ENCODE data around the gene EPN2. TPM values are rescaled to one million over a fixed set of nuclear protein-coding genes. Genes with fewer than 3 reads are reported as not detected.

EPN2 gene
- total and polyA plus RNA-seq, 10 of the 15 experiments (the other 5 are each of a cell fraction or from before 2014, with no cell fraction given): 0.26 to 8.4 (median 4.7) TPM

GRCh38 chr17:19329136-19329535 lies 92.0 kb downstream of the EPN2 start:
- Histone ChIP-seq H2AFZ (ENCODE audit: control insufficient read depth, low read depth, low read length) (no peak overlapping the region), H3K9me3 (replicated peaks; ENCODE audit: control insufficient read depth, insufficient read depth, low read length) (no peaks in the 10 kb centered on the region), H3K36me3 (ENCODE audit: control insufficient read depth in 2 of 2, insufficient read depth in 2 of 2, low read length in 1 of 2) (no peaks in the 10 kb centered on the region), H3K79me2 (ENCODE audit: control insufficient read depth, insufficient read depth, low read length) (no peaks in the 10 kb centered on the region), H3K4me1 (ENCODE audit: control insufficient read depth, insufficient read depth, low read length) (peaks cover 5% of the 10 kb centered on the region), H3K27me3 (replicated peaks in 1 of 2; ENCODE audit: control insufficient read depth in 2 of 2, insufficient read depth in 2 of 2, low read length in 1 of 2) (no peaks in the 10 kb centered on the region; a peak in 2 of 4 replicates), H3K9ac (ENCODE audit: control insufficient read depth, insufficient read depth, low read length) (no peak overlapping the region), H3K27ac (ENCODE audit: control insufficient read depth, insufficient read depth) (no peak overlapping the region), H3K4me3 (no peak overlapping the region), H3K4me2 (ENCODE audit: control insufficient read depth, insufficient read depth) (no peak overlapping the region), H4K20me1 (ENCODE audit: control insufficient read depth, insufficient read depth) (no peaks in the 10 kb centered on the region)
- intact Hi-C loops (cut with micrococcal nuclease; ENCODE audit: unreplicated experiment): no loop called here
- DNase-seq (ENCODE audit: low read depth, low spot score) (no peak), FAIRE-seq (no peak), ATAC-seq (no peak)
- ChIA-PET SMC1A (ENCODE audit: uncharacterized antibody, unreplicated experiment) (no interaction called here), RAD21 (ENCODE audit: unreplicated experiment) (no interaction called here), POLR2A (no interaction called here), CTCF (interaction anchor here (1.2 kb wide), 1 partner anchor 23 kb away, joined by 3 read pairs; no protein-coding TSS in a partner anchor)
- BruUV-seq (replicated peaks): no TSS peak
- TF ChIP-seq GABPA (IDR thresholded peaks at IDR 0.05; ENCODE audit: low read depth) (no peak), DPF2 (IDR thresholded peaks at IDR 0.05) (no peak), SREBF1 (IDR thresholded peaks at IDR 0.05; ENCODE audit: low read length) (no peak), BACH1 (IDR thresholded peaks at IDR 0.05; ENCODE audit: borderline replicate concordance) (no peak), RBBP5 (conservative IDR thresholded peaks at IDR 0.05) (no peak), MEF2B (IDR thresholded peaks at IDR 0.05; ENCODE audit: partially characterized antibody, poor library complexity, severe bottlenecking) (no peak), BHLHE40 (IDR thresholded peaks at IDR 0.05; ENCODE audit: borderline replicate concordance in 1 of 2, low read depth in 2 of 2, low read length in 1 of 2) (no peak), EP300 (IDR thresholded peaks at IDR 0.05; ENCODE audit: borderline replicate concordance in 1 of 2, control insufficient read depth in 1 of 2, low read depth in 2 of 2, low read length in 2 of 2) (no peak), TARDBP (IDR thresholded peaks at IDR 0.05; ENCODE audit: borderline replicate concordance) (no peak), ZNF217 (IDR thresholded peaks at IDR 0.05) (no peak), HSF1 (IDR thresholded peaks at IDR 0.05; ENCODE audit: low read depth, low read length) (no peak), HDAC2 (IDR thresholded peaks at IDR 0.05) (no peak), GATAD2B (conservative IDR thresholded peaks at IDR 0.05; ENCODE audit: low read depth) (no peak), NR2C1 (IDR thresholded peaks at IDR 0.05) (no peak), KAT2A (conservative IDR thresholded peaks at IDR 0.05; ENCODE audit: control insufficient read depth, low read depth, low read length) (no peak), JUNB (IDR thresholded peaks at IDR 0.05) (no peak)
- 37% methylated on average over 2 of the region's 2 CpGs for WGBS (ENCODE audit: insufficient coverage, insufficient replicate concordance, low lambda C conversion rate, missing lambda C conversion rate)
- in situ Hi-C loops (cut with MboI): no loop called here

Data from GM12878 (cell line).